Measurements from ENCODE around the gene PXMP4. TPM values are rescaled to one million over a fixed set of nuclear protein-coding genes. Genes with fewer than 3 reads are reported as not detected.

The PXMP4 gene
- total RNA-seq, 1 experiment from 2014 or later = 19.1 TPM

GRCh38 chr20:33660685-33661058, 59.4 kb downstream of the PXMP4 start:
- H3K4me2 ChIP-seq = no peak overlapping the region
- H3K4me3 ChIP-seq = no peak overlapping the region
- H3K9me3 ChIP-seq (ENCODE audit: insufficient read depth, low read depth) = no peaks in the 10 kb centered on the region
- peaks cover 18% of the 10 kb centered on the region; the same call in 1 of the 2 replicates for H3K4me1 ChIP-seq (replicated peaks; ENCODE audit: insufficient read depth)
- POLR2A ChIA-PET (ENCODE audit: unreplicated experiment) = interaction anchor here (0.7 kb wide), 1 partner anchor 20 kb away, joined by 4 read pairs; no protein-coding TSS in a partner anchor
- peaks cover 19% of the 10 kb centered on the region; the same call in 1 of the 2 replicates for H3F3A ChIP-seq (ENCODE audit: insufficient read depth, low read depth)
- no peak overlapping the region for H3K27ac ChIP-seq
- H3K9me2 ChIP-seq (ENCODE audit: insufficient read depth) = no peaks in the 10 kb centered on the region
- no peak overlapping the region for H2AFZ ChIP-seq
- no peaks in the 10 kb centered on the region for H4K20me1 ChIP-seq (ENCODE audit: insufficient read depth)
- no peaks in the 10 kb centered on the region; the same call in none of the 2 replicates for H3K79me2 ChIP-seq (ENCODE audit: low read depth)
- no TSS peak for BruUV-seq (replicated peaks)
- H3K36me3 ChIP-seq (ENCODE audit: low read depth) = no peaks in the 10 kb centered on the region
- DNase-seq = no peak
- CTCF ChIA-PET = no interaction called here
- TF ChIP-seq CTCF (conservative IDR thresholded peaks at IDR 0.05) (no peak), EZH2 (IDR thresholded peaks at IDR 0.05; ENCODE audit: low read depth) (no peak)
- no peaks in the 10 kb centered on the region for H3K27me3 ChIP-seq (ENCODE audit: insufficient read depth, low read depth)
- intact Hi-C loops (cut with micrococcal nuclease; ENCODE audit: unreplicated experiment) = loop anchor here (10.0 kb wide), 1 partner anchor 334 kb away; the partner anchor contains the start of gene RALY

GRCh38 chr20:33660035-33660684, 60.0 kb downstream of the PXMP4 start:
- POLR2A ChIA-PET (ENCODE audit: unreplicated experiment) = no interaction called here
- TF ChIP-seq CTCF (conservative IDR thresholded peaks at IDR 0.05) (no peak), EZH2 (IDR thresholded peaks at IDR 0.05; ENCODE audit: low read depth) (no peak)
- Histone ChIP-seq H3K4me2 (no peak overlapping the region), H4K20me1 (ENCODE audit: insufficient read depth) (no peaks in the 10 kb centered on the region), H2AFZ (no peak overlapping the region), H3K36me3 (ENCODE audit: low read depth) (no peaks in the 10 kb centered on the region), H3K9me3 (ENCODE audit: insufficient read depth, low read depth) (no peaks in the 10 kb centered on the region), H3K27ac (no peak overlapping the region), H3K9me2 (ENCODE audit: insufficient read depth) (no peaks in the 10 kb centered on the region), H3K4me3 (no peak overlapping the region), H3K27me3 (ENCODE audit: insufficient read depth, low read depth) (no peaks in the 10 kb centered on the region), H3F3A (ENCODE audit: insufficient read depth, low read depth) (peaks cover 14% of the 10 kb centered on the region; the same call in 1 of the 2 replicates), H3K4me1 (replicated peaks; ENCODE audit: insufficient read depth) (peaks cover 20% of the 10 kb centered on the region), H3K79me2 (ENCODE audit: low read depth) (no peaks in the 10 kb centered on the region; the same call in 1 of the 2 replicates)
- intact Hi-C loops (cut with micrococcal nuclease; ENCODE audit: unreplicated experiment) = loop anchor here (10.0 kb wide), 1 partner anchor 335 kb away; the partner anchor contains the start of gene RALY
- DNase-seq = no peak
- CTCF ChIA-PET = no interaction called here
- no TSS peak for BruUV-seq (replicated peaks)

- intact Hi-C loops (cut with micrococcal nuclease; ENCODE audit: unreplicated experiment) = loop anchor here (10.0 kb wide), 1 partner anchor 335 kb away; the partner anchor contains the start of gene RALY
- Histone ChIP-seq H3K4me1 (replicated peaks; ENCODE audit: insufficient read depth) (peaks cover 24% of the 10 kb centered on the region), H2AFZ (no peak overlapping the region), H3F3A (ENCODE audit: insufficient read depth, low read depth) (peaks cover 12% of the 10 kb centered on the region; the same call in 1 of the 2 replicates), H3K9me3 (ENCODE audit: insufficient read depth, low read depth) (no peaks in the 10 kb centered on the region), H3K27me3 (ENCODE audit: insufficient read depth, low read depth) (no peaks in the 10 kb centered on the region), H3K4me3 (no peak overlapping the region), H3K27ac (no peak overlapping the region), H3K36me3 (ENCODE audit: low read depth) (no peaks in the 10 kb centered on the region), H3K4me2 (no peak overlapping the region), H4K20me1 (ENCODE audit: insufficient read depth) (no peaks in the 10 kb centered on the region), H3K9me2 (ENCODE audit: insufficient read depth) (no peaks in the 10 kb centered on the region), H3K79me2 (ENCODE audit: low read depth) (no peaks in the 10 kb centered on the region; the same call in 1 of the 2 replicates)
- DNase-seq = no peak
- POLR2A ChIA-PET (ENCODE audit: unreplicated experiment) = no interaction called here
- CTCF ChIA-PET = interaction anchor here (0.6 kb wide), 1 partner anchor 258 kb away, joined by 4 read pairs; the partner anchor contains the start of gene CDK5RAP1
- BruUV-seq (replicated peaks) = no TSS peak
- TF ChIP-seq EZH2 (IDR thresholded peaks at IDR 0.05; ENCODE audit: low read depth) (no peak), CTCF (conservative IDR thresholded peaks at IDR 0.05) (no peak)
Measured at GRCh38 chr20:33659341-33660034, 60.6 kb downstream of the PXMP4 start.

Measured in PC-9 (cell line).